GM12872 (cell line): ENCODE measurements around the gene PCYT2.

Source experiments
- TF ChIP-seq, protein P1 (sequence below): IDR thresholded peaks from 3 replicates; pipeline ENCODE4 v1.5.1; 2011; ENCODE audit warnings: low read depth, mild to moderate bottlenecking, low read length, moderate library complexity; ENCODE audit not compliant: insufficient read depth

The PCYT2 gene

GRCh38 chr17:81939881-81940385 is 28.7 kb upstream of the PCYT2 start:
- TF ChIP-seq, protein P1, sequence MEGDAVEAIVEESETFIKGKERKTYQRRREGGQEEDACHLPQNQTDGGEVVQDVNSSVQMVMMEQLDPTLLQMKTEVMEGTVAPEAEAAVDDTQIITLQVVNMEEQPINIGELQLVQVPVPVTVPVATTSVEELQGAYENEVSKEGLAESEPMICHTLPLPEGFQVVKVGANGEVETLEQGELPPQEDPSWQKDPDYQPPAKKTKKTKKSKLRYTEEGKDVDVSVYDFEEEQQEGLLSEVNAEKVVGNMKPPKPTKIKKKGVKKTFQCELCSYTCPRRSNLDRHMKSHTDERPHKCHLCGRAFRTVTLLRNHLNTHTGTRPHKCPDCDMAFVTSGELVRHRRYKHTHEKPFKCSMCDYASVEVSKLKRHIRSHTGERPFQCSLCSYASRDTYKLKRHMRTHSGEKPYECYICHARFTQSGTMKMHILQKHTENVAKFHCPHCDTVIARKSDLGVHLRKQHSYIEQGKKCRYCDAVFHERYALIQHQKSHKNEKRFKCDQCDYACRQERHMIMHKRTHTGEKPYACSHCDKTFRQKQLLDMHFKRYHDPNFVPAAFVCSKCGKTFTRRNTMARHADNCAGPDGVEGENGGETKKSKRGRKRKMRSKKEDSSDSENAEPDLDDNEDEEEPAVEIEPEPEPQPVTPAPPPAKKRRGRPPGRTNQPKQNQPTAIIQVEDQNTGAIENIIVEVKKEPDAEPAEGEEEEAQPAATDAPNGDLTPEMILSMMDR, result no peak

- TF ChIP-seq, protein P1, result no peak
These were observed 28.0 kb upstream of the PCYT2 start for GRCh38 chr17:81939218-81939617.

GRCh38 chr17:81935709-81936084 is 24.5 kb upstream of the PCYT2 start:
- TF ChIP-seq, protein P1, result no peak

DNA sequence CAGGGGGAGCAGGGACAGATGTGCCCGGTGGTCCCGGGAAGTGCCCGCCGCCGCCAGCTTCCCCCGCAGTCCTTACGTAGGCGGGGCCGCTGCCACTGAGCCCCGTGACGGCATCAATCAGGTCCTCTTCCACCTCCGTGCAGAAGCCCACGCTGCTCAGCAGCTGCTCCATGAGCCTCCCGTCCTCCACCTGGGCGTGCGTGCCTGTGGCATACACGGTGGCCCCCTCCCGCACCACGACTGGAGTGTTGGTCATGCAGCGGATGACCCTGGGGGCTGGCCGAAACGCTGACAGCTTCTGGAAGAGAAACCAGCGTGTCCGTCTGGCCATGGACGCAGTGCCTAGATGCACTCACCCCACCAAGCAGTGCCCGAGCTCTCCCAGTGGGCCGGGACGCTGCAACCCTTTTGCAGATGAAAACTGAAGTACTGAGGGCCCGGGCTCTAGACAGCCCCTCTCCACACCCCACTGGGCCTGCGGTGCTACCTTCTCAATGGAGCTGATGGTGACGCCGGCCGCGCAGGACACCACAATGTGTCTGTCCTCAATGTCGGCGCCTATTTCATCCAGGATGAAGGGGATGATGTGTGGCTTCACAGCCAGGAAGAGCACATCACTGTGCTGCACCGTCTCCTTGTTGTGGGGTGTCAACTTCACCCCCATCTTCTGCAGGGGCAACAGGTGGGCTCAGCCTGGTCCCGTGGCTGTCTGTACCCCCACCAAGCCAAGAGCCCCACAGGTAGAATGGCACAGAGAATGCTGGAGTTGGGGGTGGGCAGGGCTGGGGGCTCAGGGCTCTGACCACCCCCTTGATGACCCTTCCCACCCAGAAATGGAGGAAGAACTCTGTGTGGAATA is 23.9 kb upstream of the PCYT2 start:
- TF ChIP-seq, protein P1, result no peak

GRCh38 chr17:81934098-81934757 is 23.0 kb upstream of the PCYT2 start:
- TF ChIP-seq, protein P1, result no peak

GRCh38 chr17:81933178-81933699 is 22.0 kb upstream of the PCYT2 start:
- TF ChIP-seq, protein P1, result no peak

GRCh38 chr17:81932333-81932983 is 21.3 kb upstream of the PCYT2 start:
- TF ChIP-seq, protein P1, result no peak
